ENCODE results near the gene PLEKHO1. TPM values are rescaled to one million over a fixed set of nuclear protein-coding genes. Genes with fewer than 3 reads are reported as not detected.
A peak's percentile ranks its signal among the peaks of the same experiment; 100 is the strongest.

Gene PLEKHO1, protein sequence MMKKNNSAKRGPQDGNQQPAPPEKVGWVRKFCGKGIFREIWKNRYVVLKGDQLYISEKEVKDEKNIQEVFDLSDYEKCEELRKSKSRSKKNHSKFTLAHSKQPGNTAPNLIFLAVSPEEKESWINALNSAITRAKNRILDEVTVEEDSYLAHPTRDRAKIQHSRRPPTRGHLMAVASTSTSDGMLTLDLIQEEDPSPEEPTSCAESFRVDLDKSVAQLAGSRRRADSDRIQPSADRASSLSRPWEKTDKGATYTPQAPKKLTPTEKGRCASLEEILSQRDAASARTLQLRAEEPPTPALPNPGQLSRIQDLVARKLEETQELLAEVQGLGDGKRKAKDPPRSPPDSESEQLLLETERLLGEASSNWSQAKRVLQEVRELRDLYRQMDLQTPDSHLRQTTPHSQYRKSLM
- total RNA-seq: 25.2 and 26.4 TPM in 2 replicates

DNA sequence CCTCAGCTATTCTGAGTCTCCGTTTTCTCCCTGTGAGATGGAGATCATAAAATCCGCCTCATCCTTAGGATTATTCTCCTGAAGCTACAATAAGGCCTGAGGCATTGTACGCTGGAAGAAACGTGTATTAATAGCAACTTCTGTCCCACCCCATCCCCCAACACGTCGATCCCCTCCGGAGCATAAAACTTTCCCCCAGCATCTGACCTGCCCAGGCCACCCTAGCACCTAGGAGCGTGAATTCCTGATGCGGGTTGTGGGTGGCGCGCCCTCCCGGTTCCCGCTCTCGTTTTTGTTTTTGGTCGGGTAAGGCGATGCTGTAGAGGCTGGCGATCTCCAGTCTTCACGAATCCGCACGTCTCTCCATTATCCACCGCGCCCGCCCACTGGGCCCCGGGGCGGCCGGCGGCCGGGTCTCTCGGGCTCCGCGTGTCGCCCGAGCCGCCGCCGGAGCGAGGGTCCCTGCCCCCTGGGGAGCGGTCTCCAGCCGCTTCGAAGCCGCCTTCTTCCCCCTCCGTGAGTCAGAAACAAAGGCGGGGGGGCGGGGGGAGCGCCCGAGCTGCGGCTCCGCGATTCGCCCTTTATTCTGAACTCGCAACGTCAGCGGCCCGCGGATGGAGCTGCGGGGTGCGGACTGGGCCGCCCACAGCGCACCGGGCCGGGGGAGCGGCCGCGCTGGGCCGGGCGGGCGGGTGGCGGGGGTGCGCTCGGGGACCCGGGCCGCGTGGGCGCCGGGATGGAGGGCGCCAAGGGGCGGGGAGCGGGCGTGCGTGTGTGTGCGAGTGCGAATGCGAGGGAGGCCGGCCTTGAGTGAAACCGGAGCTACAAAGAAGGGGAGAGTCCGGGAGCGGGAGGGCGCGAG, at the start of gene PLEKHO1:
TSS of gene PLEKHO1 (plus strand) at position 646 of the 862 bp plus-strand sequence. CDS start 342 bp downstream, outside the sequence.
- peaks cover 24% of the 10 kb centered on the region for H3K27me3 Mint-ChIP-seq
- H3K27ac Mint-ChIP-seq: peak within 1 kb of the TSS; percentile 87
- intact Hi-C loops (cut with micrococcal nuclease): loop anchor here (2.0 kb wide), 2 partner anchors 39 to 83 kb away; partner anchors contain the start of gene VPS45
- H3K4me3 Mint-ChIP-seq: peak within 1 kb of the TSS; percentile 91
- H3K4me1 Mint-ChIP-seq: peaks cover 55% of the 10 kb centered on the region
- DNase-seq: peak; percentile 92
- peaks cover 29% of the 10 kb centered on the region for H3K36me3 Mint-ChIP-seq (ENCODE audit: low read depth)
- H3K9me3 Mint-ChIP-seq: no peaks in the 10 kb centered on the region

DNA sequence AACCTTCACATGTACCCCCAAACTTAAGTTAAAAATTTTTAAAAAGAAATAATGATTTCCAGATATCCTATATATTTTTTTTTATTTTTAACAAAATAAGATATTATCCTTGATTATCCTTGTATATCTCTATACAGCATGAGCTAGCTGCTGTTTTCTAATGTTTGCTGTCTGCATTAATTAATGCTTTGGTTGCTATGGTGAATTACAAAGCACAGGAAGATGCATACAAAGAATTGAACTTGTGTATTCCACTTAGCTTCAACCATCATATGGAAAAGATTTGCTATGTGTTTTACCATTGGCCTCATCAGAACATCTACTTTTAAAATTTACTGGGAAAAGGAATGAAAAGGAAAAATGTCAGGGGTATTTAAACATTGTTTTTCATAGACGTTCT, 46.7 kb upstream of the PLEKHO1 start:
- Mint-ChIP-seq H3K36me3 (ENCODE audit: low read depth) (peaks cover 28% of the 10 kb centered on the region), H3K9me3 (peaks cover 6% of the 10 kb centered on the region), H3K27ac (no peak overlapping the region), H3K4me1 (peaks cover 18% of the 10 kb centered on the region), H3K27me3 (no peaks in the 10 kb centered on the region), H3K4me3 (no peak overlapping the region)
- intact Hi-C loops (cut with micrococcal nuclease): no loop called here
- DNase-seq: no peak

DNA sequence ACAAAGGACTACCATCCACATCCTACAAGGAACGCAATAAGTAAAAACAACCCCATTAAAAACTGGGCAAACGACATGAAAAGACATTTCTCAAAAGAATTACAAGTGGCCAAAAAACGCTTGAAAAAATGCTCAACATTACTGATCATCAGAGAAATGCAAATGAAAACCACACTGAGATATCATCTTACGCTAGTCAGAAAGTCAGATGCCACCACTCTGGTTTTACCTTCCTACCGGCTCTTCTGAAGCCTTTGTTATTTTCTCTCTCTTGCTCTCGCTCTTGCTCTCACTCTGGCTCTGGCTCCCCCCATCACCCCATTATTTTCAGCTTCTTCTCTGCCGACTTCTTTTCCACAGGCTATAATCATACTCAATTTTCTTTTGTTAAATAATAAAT, 43.4 kb upstream of the PLEKHO1 start:
- Mint-ChIP-seq H3K9me3 (peaks cover 6% of the 10 kb centered on the region), H3K4me3 (peak overlapping the region; percentile 9), H3K4me1 (peaks cover 41% of the 10 kb centered on the region), H3K36me3 (ENCODE audit: low read depth) (peaks cover 19% of the 10 kb centered on the region), H3K27ac (peak overlapping the region; percentile 39), H3K27me3 (no peaks in the 10 kb centered on the region)
- peak; percentile 67 for DNase-seq
- intact Hi-C loops (cut with micrococcal nuclease): no loop called here

DNA sequence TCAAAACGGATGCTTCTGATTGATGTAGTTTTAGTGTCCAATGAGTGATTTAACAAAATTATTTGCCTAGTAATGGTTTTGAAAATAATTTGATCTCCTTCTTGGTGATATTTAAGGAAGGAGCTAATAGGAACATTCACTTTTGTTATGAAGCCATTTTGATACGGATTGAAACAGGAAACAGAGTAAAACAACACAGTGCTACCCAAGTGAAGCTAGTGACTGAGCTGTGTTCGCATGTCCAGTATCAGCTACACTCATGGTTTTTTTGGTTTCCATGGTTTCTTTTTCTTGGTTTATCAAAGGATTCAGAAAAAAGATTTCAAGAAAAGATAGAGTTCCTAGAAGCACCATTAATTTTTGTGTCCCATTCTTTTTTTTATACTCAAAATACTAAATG, 40.1 kb upstream of the PLEKHO1 start:
- Mint-ChIP-seq H3K9me3 (peaks cover 6% of the 10 kb centered on the region), H3K27ac (peak overlapping the region; percentile 79), H3K4me1 (peaks cover 43% of the 10 kb centered on the region), H3K27me3 (no peaks in the 10 kb centered on the region), H3K4me3 (peak overlapping the region; percentile 45), H3K36me3 (ENCODE audit: low read depth) (peaks cover 31% of the 10 kb centered on the region)
- peak; percentile 65 for DNase-seq
- intact Hi-C loops (cut with micrococcal nuclease): no loop called here

DNA sequence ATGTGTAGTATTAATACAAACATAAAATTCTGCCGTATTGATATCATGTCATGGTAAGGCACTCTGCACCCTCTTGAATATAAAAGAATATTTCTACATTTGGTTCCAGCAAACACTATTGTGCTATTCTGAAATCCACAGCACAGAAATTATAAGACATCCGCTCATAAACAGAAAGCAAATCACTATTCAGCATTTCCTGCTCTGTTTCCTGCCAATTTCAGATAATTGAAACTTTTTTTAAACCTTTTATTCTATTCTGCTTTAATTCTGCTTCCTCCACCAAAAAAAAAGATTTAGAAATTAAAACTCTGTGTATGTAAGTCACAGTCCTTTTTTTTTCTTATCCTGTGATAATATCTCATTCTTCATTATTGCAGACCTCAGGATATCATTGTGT, 39.6 kb upstream of the PLEKHO1 start:
- intact Hi-C loops (cut with micrococcal nuclease): loop anchor here (2.0 kb wide), 1 partner anchor 39 kb away; the partner anchor contains the start of gene PLEKHO1
- DNase-seq: no peak
- H3K27me3 Mint-ChIP-seq: no peaks in the 10 kb centered on the region
- H3K4me3 Mint-ChIP-seq: peak overlapping the region; percentile 45
- peaks cover 5% of the 10 kb centered on the region for H3K9me3 Mint-ChIP-seq
- H3K27ac Mint-ChIP-seq: peak overlapping the region; percentile 79
- H3K36me3 Mint-ChIP-seq (ENCODE audit: low read depth): peaks cover 32% of the 10 kb centered on the region
- peaks cover 43% of the 10 kb centered on the region for H3K4me1 Mint-ChIP-seq

DNA sequence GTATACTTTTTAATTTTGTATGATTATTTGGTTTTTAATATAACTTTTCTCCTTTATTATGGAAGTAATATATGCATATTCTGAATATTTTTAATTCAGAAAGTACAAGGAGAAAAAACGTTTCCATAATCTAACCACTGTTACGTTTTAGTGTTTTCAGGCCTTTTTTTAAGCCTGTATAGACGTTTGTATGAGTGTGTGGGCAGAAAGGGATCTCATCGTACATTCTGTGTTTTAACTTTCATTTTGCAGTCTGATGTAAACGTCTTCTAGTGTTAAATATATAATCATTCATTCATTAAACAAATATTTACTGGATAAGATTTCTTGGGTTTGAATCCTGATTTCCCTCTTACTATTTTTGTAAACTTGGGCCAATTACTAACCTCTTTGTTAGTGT, 38.0 kb upstream of the PLEKHO1 start:
- Mint-ChIP-seq H3K36me3 (ENCODE audit: low read depth) (peaks cover 37% of the 10 kb centered on the region), H3K9me3 (peaks cover 9% of the 10 kb centered on the region), H3K27me3 (no peaks in the 10 kb centered on the region), H3K4me1 (peaks cover 35% of the 10 kb centered on the region), H3K27ac (no peak overlapping the region), H3K4me3 (peak overlapping the region; percentile 45)
- no peak for DNase-seq
- intact Hi-C loops (cut with micrococcal nuclease): loop anchor here (2.0 kb wide), 1 partner anchor 37 kb away; the partner anchor contains the start of gene PLEKHO1

DNA sequence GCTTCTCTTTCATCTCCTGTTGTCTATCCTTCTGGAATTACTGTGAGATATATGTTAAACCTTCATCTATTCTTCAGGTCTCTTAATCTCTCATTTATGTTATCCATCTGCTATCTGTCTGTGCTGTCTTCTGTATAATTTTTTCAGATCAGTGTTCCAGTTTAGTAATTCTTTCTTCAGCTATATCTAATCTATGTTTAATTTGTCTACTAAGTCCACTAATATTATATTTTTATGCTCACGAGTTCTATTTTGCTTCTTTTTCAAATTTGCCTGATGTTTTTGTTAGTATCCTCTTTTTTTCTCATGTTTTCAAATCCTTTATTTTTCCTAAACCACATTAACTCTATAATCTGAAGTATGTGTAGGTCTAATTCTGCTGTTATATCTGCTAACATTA, 34.6 kb upstream of the PLEKHO1 start:
- intact Hi-C loops (cut with micrococcal nuclease): no loop called here
- Mint-ChIP-seq H3K4me1 (peaks cover 15% of the 10 kb centered on the region), H3K4me3 (no peak overlapping the region), H3K36me3 (ENCODE audit: low read depth) (peaks cover 32% of the 10 kb centered on the region), H3K9me3 (peaks cover 9% of the 10 kb centered on the region), H3K27ac (no peak overlapping the region), H3K27me3 (no peaks in the 10 kb centered on the region)
- no peak for DNase-seq

DNA sequence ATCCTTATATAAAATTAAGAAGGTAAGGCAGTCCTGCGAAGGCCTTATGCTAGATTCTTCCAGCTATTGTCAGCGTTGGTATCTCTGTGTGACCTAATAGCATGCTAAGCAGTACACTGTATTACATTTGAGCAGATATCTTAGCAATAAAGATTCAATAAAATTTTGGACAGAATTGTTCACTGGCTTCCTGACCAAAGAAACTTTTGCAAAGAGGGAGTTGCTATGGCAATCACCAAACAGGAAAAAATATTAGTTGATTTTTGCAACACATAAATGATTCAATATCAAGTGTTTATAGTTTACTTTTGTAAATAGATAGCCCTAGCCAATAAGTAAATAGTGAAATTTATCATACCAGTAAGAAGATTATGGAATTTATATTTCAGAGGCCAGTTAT, 31.0 kb upstream of the PLEKHO1 start:
- Mint-ChIP-seq H3K4me1 (no peaks in the 10 kb centered on the region), H3K27ac (no peak overlapping the region), H3K36me3 (ENCODE audit: low read depth) (peaks cover 25% of the 10 kb centered on the region), H3K9me3 (peaks cover 9% of the 10 kb centered on the region), H3K4me3 (no peak overlapping the region), H3K27me3 (no peaks in the 10 kb centered on the region)
- intact Hi-C loops (cut with micrococcal nuclease): no loop called here
- no peak for DNase-seq

DNA sequence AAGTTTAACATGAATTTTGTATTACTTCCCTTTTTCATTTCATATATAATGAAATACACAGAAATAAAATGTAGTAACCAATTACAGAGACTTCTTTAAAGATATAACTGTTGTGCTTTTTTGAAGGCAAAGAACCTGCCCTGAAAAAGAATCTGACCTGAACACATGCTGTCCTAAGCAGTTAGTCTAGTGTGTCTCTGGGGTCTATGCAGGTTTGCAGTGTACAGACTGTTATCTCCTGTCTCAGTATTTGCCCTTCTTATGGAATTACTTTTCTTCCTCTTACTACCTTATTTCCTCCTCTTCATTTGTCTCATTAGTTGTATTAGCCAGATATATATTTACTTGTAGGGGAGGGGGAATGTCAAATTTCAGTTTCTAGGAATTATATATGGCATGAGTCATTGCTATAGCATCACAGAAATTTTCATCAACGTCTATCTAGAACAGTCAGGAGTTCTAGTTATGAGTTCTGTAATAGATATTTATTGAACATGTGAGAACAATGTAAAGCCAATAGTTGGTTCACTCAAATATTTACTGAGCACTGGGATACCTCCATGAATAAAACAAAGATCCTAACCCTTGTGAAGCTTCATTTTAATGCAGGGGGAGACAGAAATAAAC, 28.4 kb upstream of the PLEKHO1 start:
- intact Hi-C loops (cut with micrococcal nuclease): no loop called here

DNA sequence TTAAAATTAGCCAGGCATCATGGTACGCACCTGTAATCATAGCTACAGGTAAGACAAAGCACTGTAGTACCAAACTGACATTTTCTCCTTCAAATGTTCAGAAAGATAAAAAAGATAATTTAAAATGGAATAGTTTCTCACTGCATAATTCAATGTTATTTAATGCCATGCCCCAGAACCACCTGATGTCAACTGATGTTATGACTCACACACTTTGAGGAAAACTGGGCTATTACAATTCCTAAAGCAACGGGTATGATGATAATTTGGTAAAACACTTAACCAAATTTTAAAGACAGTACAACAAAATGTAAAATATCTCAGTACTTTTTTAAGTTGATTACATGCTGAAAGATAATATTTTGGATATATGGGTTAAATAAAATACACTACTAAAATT, 22.9 kb upstream of the PLEKHO1 start:
- DNase-seq: no peak
- Mint-ChIP-seq H3K27me3 (no peaks in the 10 kb centered on the region), H3K9me3 (no peaks in the 10 kb centered on the region), H3K36me3 (ENCODE audit: low read depth) (peaks cover 8% of the 10 kb centered on the region), H3K27ac (no peak overlapping the region), H3K4me1 (peaks cover 2% of the 10 kb centered on the region), H3K4me3 (no peak overlapping the region)
- intact Hi-C loops (cut with micrococcal nuclease): no loop called here

More for the DNA sequence above, 28.4 kb upstream of the PLEKHO1 start:
- no peak for DNase-seq
- Mint-ChIP-seq H3K4me3 (no peak overlapping the region), H3K27ac (no peak overlapping the region), H3K9me3 (no peaks in the 10 kb centered on the region), H3K4me1 (no peaks in the 10 kb centered on the region), H3K27me3 (no peaks in the 10 kb centered on the region), H3K36me3 (ENCODE audit: low read depth) (peaks cover 5% of the 10 kb centered on the region)

DNA sequence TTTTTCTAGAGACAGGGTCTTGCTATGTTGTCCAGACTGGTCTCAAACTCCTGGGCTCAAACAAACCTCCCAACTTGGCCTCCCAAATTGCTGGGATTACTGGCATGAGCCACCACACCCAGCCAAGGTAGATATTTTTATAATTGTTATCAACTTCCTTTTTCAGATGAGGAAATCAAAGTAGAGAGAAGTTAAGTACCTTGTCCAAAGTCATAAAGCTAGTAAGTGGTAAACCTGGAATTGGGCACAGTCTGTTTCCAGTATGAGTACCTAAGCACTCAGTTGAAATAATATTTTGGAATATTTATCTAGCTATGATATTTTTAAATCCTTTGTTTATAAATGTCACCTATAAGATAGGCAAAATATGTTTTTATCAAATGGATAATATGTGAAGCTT, 22.3 kb upstream of the PLEKHO1 start:
- Mint-ChIP-seq H3K27me3 (no peaks in the 10 kb centered on the region), H3K36me3 (ENCODE audit: low read depth) (peaks cover 5% of the 10 kb centered on the region), H3K27ac (no peak overlapping the region), H3K9me3 (no peaks in the 10 kb centered on the region), H3K4me3 (no peak overlapping the region), H3K4me1 (peaks cover 2% of the 10 kb centered on the region)
- DNase-seq: no peak
- intact Hi-C loops (cut with micrococcal nuclease): no loop called here

DNA sequence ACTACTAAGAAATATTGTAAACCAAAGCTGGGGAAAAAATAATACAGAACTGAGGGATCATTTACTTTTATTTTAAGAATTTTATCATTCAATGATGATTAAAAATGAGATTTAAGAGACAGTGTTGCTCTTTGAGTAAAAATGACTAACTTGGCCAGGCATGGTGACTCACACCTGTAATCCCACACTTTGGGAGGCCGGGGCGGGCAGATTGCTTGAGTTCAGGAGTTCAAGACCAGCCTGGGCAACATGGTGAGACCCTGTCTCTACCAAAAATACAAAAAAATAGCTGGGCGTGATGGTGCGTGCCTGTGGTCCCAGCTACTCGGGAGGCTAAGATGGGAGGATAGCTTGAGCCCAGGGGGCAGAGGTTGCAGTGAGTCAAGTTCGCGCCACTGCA, 21.8 kb upstream of the PLEKHO1 start:
- Mint-ChIP-seq H3K4me3 (no peak overlapping the region), H3K36me3 (ENCODE audit: low read depth) (peaks cover 4% of the 10 kb centered on the region), H3K27ac (no peak overlapping the region), H3K4me1 (peaks cover 2% of the 10 kb centered on the region), H3K9me3 (no peaks in the 10 kb centered on the region), H3K27me3 (no peaks in the 10 kb centered on the region)
- DNase-seq: no peak
- intact Hi-C loops (cut with micrococcal nuclease): no loop called here

DNA sequence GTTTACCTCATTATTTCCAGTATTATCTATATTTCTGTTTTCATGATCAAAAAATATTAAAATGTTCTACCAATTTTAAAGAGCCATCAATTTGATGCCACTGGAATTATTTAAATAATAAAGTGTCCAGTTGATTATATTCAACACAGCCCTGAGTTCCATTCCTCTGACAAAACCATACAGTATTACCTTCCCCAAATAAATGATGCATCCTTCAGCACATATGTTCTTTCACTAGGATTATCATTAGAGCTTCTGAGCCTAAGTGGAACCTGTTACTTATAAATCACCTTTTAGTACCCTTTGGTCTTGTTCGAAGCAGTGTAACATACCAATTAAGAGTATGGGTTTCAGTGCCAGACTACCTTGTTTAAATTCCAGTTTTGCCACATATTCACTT, 17.3 kb upstream of the PLEKHO1 start:
- intact Hi-C loops (cut with micrococcal nuclease): no loop called here
- Mint-ChIP-seq H3K36me3 (ENCODE audit: low read depth) (peaks cover 11% of the 10 kb centered on the region), H3K4me1 (peaks cover 2% of the 10 kb centered on the region), H3K4me3 (no peak overlapping the region), H3K27me3 (no peaks in the 10 kb centered on the region), H3K27ac (no peak overlapping the region), H3K9me3 (no peaks in the 10 kb centered on the region)
- DNase-seq: no peak
